Endothelial cell of umbilical vein (primary cell): ENCODE results near the gene KCNJ6.

Experiments used
- EZH2 ChIP-seq: IDR thresholded peaks from 2 replicates; pipeline ENCODE4 v1.6.1; 2012; ENCODE audit warnings: borderline replicate concordance, low read depth, mild to moderate bottlenecking, moderate library complexity, low read length, inconsistent platforms; ENCODE audit not compliant: severe bottlenecking
- GATA2 ChIP-seq: IDR thresholded peaks from 2 replicates; pipeline ENCODE4 v1.7.0; 2011; ENCODE audit warnings: low read depth, mild to moderate bottlenecking, moderate library complexity, mixed read lengths, low read length; ENCODE audit not compliant: insufficient read length, insufficient read depth
- POLR2AphosphoS5 ChIP-seq: IDR thresholded peaks from 2 replicates; pipeline ENCODE4 v1.6.1; 2012; ENCODE audit warnings: low read depth, mild to moderate bottlenecking, control low read depth, low read length, moderate library complexity; ENCODE audit not compliant: insufficient read depth
- TF ChIP-seq, protein P1 (sequence below), 2 donors: IDR thresholded peaks; 1 replicate in 1 of 2; 2 replicates in 1 of 2; pipeline ENCODE4 v1.5.1; 2011; ENCODE audit warnings: low read length in 2 of 2, mild to moderate bottlenecking in 2 of 2, moderate library complexity in 2 of 2, control low read depth in 1 of 2, inconsistent platforms in 1 of 2, low read depth in 1 of 2; ENCODE audit not compliant: insufficient read depth in 1 of 2; ENCODE audit errors: extremely low read depth in 1 of 2

DNA sequence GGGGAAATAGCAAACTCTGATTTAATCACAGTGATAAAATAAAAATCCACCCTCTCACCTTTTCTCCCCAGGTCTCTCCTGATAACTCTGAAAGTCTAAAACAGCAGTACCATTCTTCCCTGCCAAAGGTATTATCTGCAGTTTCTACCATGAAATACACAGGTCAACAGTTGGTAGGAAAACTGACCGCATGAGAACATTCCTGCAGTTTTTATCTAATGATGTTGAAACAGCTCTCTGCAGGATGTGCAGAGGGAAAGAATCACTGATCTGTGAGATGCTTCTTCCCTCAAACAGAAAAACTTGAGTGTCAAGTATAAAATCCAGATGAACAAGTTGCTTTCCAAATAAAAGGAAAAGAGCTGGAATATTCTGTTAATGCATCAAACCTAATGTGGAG lies 39.1 kb downstream of the KCNJ6 start:
- no peak for TF ChIP-seq EZH2
- TF ChIP-seq, protein P1, sequence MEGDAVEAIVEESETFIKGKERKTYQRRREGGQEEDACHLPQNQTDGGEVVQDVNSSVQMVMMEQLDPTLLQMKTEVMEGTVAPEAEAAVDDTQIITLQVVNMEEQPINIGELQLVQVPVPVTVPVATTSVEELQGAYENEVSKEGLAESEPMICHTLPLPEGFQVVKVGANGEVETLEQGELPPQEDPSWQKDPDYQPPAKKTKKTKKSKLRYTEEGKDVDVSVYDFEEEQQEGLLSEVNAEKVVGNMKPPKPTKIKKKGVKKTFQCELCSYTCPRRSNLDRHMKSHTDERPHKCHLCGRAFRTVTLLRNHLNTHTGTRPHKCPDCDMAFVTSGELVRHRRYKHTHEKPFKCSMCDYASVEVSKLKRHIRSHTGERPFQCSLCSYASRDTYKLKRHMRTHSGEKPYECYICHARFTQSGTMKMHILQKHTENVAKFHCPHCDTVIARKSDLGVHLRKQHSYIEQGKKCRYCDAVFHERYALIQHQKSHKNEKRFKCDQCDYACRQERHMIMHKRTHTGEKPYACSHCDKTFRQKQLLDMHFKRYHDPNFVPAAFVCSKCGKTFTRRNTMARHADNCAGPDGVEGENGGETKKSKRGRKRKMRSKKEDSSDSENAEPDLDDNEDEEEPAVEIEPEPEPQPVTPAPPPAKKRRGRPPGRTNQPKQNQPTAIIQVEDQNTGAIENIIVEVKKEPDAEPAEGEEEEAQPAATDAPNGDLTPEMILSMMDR (IDR thresholded peaks at IDR 0.05; ENCODE audit: extremely low read depth in 1 of 2, insufficient read depth in 1 of 2, low read depth in 1 of 2, low read length in 2 of 2) = no peak
- no peak for TF ChIP-seq GATA2
- TF ChIP-seq POLR2AphosphoS5 = no peak
